Keratinocyte (primary cell): Measurements from ENCODE around the gene LSP1. TPM values are rescaled to one million over a fixed set of nuclear protein-coding genes. Genes with fewer than 3 reads are reported as not detected.

Source experiments
- DNase-seq: peaks from one replicate; pipeline ENCODE4 v3.0.0-alpha.2; 2011; ENCODE audit warnings: low read depth, missing footprints, low spot score
- FAIRE-seq: peaks from 2 replicates; lab custom pipeline; 2011; peaks lifted over from hg19 to GRCh38; lab: Jason Lieb, UNC
- H2AFZ ChIP-seq: 2 replicates; pipeline ENCODE4 v1.6.0; 2012; ENCODE audit warnings: low read length, control low read depth, inconsistent platforms; ENCODE audit not compliant: control insufficient read depth
- H3K27ac ChIP-seq: 2 replicates; pipeline ENCODE4 v1.5.1; 2011; ENCODE audit warnings: low read length; ENCODE audit not compliant: control insufficient read depth, insufficient read depth
- H3K27me3 ChIP-seq: 3 replicates; pipeline ENCODE4 v1.6.0; 2011; ENCODE audit warnings: low read length; ENCODE audit not compliant: control insufficient read depth, insufficient read depth; ENCODE audit errors: extremely low read depth
- H3K36me3 ChIP-seq, 2 experiments: 2 replicates in 1 of 2; 3 replicates in 1 of 2; pipeline ENCODE4 v1.5.1; 2011; ENCODE audit warnings: low read length in 2 of 2, mild to moderate bottlenecking in 1 of 2; ENCODE audit not compliant: control insufficient read depth in 2 of 2, insufficient read depth in 2 of 2; ENCODE audit errors: extremely low read depth in 1 of 2
- H3K4me1 ChIP-seq: 3 replicates; pipeline ENCODE4 v1.5.1; 2011; ENCODE audit warnings: low read length; ENCODE audit not compliant: control insufficient read depth, insufficient read depth; ENCODE audit errors: extremely low read depth
- H3K4me2 ChIP-seq: 3 replicates; pipeline ENCODE4 v1.6.0; 2011; ENCODE audit warnings: low read depth, low read length; ENCODE audit not compliant: control insufficient read depth, insufficient read depth; ENCODE audit errors: extremely low read depth
- H3K4me3 ChIP-seq, 3 experiments: fragments of 200-600 bp in 1 of 3; sonication (generic) in 1 of 3; 2 replicates in 2 of 3; 3 replicates in 1 of 3; pipeline ENCODE4 v1.5.1; 2011 to 2016; ENCODE audit warnings: low read length in 3 of 3, mild to moderate bottlenecking in 3 of 3, control low read depth in 2 of 3, inconsistent platforms in 1 of 3, low read depth in 1 of 3, mixed read lengths in 1 of 3, mixed run types in 1 of 3, moderate library complexity in 1 of 3; ENCODE audit not compliant: control insufficient read depth in 2 of 3, insufficient read depth in 2 of 3; ENCODE audit errors: extremely low read depth in 1 of 3
- H3K79me2 ChIP-seq: 2 replicates; pipeline ENCODE4 v1.6.0; 2012; ENCODE audit warnings: low read length; ENCODE audit not compliant: control insufficient read depth, insufficient read depth
- H3K9ac ChIP-seq: 3 replicates; pipeline ENCODE4 v1.6.0; 2011; ENCODE audit warnings: low read length; ENCODE audit not compliant: control insufficient read depth, insufficient read depth; ENCODE audit errors: extremely low read depth
- H3K9me1 ChIP-seq: 3 replicates; pipeline ENCODE4 v1.6.0; 2011; ENCODE audit warnings: low read length; ENCODE audit not compliant: control insufficient read depth, insufficient read depth; ENCODE audit errors: extremely low read depth
- H3K9me3 ChIP-seq: 2 replicates; pipeline ENCODE4 v1.5.1; 2012; ENCODE audit warnings: low read depth, low read length; ENCODE audit not compliant: control insufficient read depth
- H4K20me1 ChIP-seq: 3 replicates; pipeline ENCODE4 v1.6.0; 2011; ENCODE audit warnings: low read length; ENCODE audit not compliant: control insufficient read depth, insufficient read depth; ENCODE audit errors: extremely low read depth
- CTCF ChIP-seq, 3 experiments: IDR thresholded peaks in 1 of 3; conservative IDR thresholded peaks in 1 of 3; optimal IDR thresholded peaks in 1 of 3; 2 replicates in 2 of 3; 3 replicates in 1 of 3; pipeline versions ENCODE3 to v1.5.1; 2011; ENCODE audit warnings: low read length in 3 of 3, mild to moderate bottlenecking in 3 of 3, moderate library complexity in 2 of 3, control low read depth in 1 of 3, inconsistent platforms in 1 of 3; ENCODE audit not compliant: insufficient read depth in 2 of 3; ENCODE audit errors: extremely low read depth in 1 of 3
- EZH2 ChIP-seq: IDR thresholded peaks from one replicate; pipeline ENCODE4 v1.6.1; 2012; ENCODE audit warnings: inconsistent platforms, mild to moderate bottlenecking, low read length, moderate library complexity
- dilution Hi-C: fragments of 300-500 bp; cut with MboI; formaldehyde crosslinking; loops from one replicate; pipeline ENCODE4 v1.7.0; 2020; ENCODE audit warnings: low sequenced_read_pairs; ENCODE audit not compliant: extremely low pct_ligation_motif_present
- polyA plus RNA-seq, 5 experiments: library from polyadenylated mRNA; depleted of rRNA in 3 of 5; stranded (reverse) in 3 of 5; stranded (forward) in 1 of 5; unstranded in 1 of 5; fragments of >200 nt; gene quantifications; 1 replicate in 1 of 5; 2 replicates in 3 of 5; 3 replicates in 1 of 5; pipeline versions ENCODE4 v1.2.1 to v1.2.3, GENCODE V29; 2011 to 2012; ENCODE audit warnings: missing spikeins in 2 of 5, low read depth in 1 of 5, low replicate concordance in 1 of 5

Gene LSP1
- polyA plus RNA-seq, 1 donor (not counting 4 experiments of a cell fraction or from before 2014, with no cell fraction given) = 0.94 TPM

- Histone ChIP-seq H4K20me1 (no peaks in the 10 kb centered on the region), H3K4me1 (peaks cover 54% of the 10 kb centered on the region), H3K4me3 (no peak overlapping the region), H3K27me3 (no peaks in the 10 kb centered on the region), H3K4me2 (no peak overlapping the region), H3K79me2 (no peaks in the 10 kb centered on the region), H3K9me3 (no peaks in the 10 kb centered on the region), H3K9ac (no peak overlapping the region), H3K27ac (no peak overlapping the region), H3K36me3 (no peaks in the 10 kb centered on the region), H2AFZ (no peak overlapping the region), H3K9me1 (peaks cover 2% of the 10 kb centered on the region)
- dilution Hi-C loops = no loop called here
- FAIRE-seq (no peak), DNase-seq (no peak)
- TF ChIP-seq EZH2 (no peak), CTCF (optimal IDR thresholded peaks at IDR 0.05 in 1 of 3, IDR thresholded peaks at IDR 0.05 in 1 of 3, conservative IDR thresholded peaks at IDR 0.05 in 1 of 3; ENCODE audit: extremely low read depth in 1 of 3, insufficient read depth in 2 of 3, low read length in 3 of 3) (peak in 2 of 3 experiments; percentile 17 to 64)
Observed at GRCh38 chr11:1825039-1825740, 27.7 kb upstream of the LSP1 start.

GRCh38 chr11:1825785-1826451 lies 27.0 kb upstream of the LSP1 start:
- Histone ChIP-seq H3K79me2 (no peaks in the 10 kb centered on the region), H3K27ac (no peak overlapping the region), H2AFZ (no peak overlapping the region), H4K20me1 (no peaks in the 10 kb centered on the region), H3K9me3 (no peaks in the 10 kb centered on the region), H3K4me3 (no peak overlapping the region), H3K4me1 (peaks cover 54% of the 10 kb centered on the region), H3K4me2 (no peak overlapping the region), H3K36me3 (no peaks in the 10 kb centered on the region), H3K27me3 (no peaks in the 10 kb centered on the region), H3K9me1 (peaks cover 2% of the 10 kb centered on the region), H3K9ac (no peak overlapping the region)
- FAIRE-seq (no peak), DNase-seq (no peak)
- dilution Hi-C loops = no loop called here
- TF ChIP-seq CTCF (optimal IDR thresholded peaks at IDR 0.05 in 1 of 3, IDR thresholded peaks at IDR 0.05 in 1 of 3, conservative IDR thresholded peaks at IDR 0.05 in 1 of 3; ENCODE audit: extremely low read depth in 1 of 3, insufficient read depth in 2 of 3, low read length in 3 of 3) = no peak
- TF ChIP-seq EZH2 = no peak
